ENCODE measurements around the gene RAB11FIP3. TPM values are rescaled to one million over a fixed set of nuclear protein-coding genes. Genes with fewer than 3 reads are reported as not detected.

RAB11FIP3 gene
- total RNA-seq, 2 experiments from 2014 or later: 18.7 to 20.4 TPM

- ATAC-seq: no peak
- intact Hi-C loops (cut with micrococcal nuclease): no loop called here
- ChIA-PET CTCF (interaction anchor here (1.6 to 2.5 kb wide), 2 partner anchors 23 to 32 kb away, joined by 7 to 11 read pairs; partner anchors contain the start of gene DECR2), POLR2A (interaction anchor here (0.9 kb wide), 2 partner anchors 21 to 23 kb away, joined by 3 read pairs; no protein-coding TSS in a partner anchor)
- TF ChIP-seq, protein P1, sequence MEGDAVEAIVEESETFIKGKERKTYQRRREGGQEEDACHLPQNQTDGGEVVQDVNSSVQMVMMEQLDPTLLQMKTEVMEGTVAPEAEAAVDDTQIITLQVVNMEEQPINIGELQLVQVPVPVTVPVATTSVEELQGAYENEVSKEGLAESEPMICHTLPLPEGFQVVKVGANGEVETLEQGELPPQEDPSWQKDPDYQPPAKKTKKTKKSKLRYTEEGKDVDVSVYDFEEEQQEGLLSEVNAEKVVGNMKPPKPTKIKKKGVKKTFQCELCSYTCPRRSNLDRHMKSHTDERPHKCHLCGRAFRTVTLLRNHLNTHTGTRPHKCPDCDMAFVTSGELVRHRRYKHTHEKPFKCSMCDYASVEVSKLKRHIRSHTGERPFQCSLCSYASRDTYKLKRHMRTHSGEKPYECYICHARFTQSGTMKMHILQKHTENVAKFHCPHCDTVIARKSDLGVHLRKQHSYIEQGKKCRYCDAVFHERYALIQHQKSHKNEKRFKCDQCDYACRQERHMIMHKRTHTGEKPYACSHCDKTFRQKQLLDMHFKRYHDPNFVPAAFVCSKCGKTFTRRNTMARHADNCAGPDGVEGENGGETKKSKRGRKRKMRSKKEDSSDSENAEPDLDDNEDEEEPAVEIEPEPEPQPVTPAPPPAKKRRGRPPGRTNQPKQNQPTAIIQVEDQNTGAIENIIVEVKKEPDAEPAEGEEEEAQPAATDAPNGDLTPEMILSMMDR (IDR thresholded peaks at IDR 0.05): no peak
- H3K27ac Mint-ChIP-seq: no peak overlapping the region
- no peaks in the 10 kb centered on the region for H3K27me3 Mint-ChIP-seq
- H3K36me3 Mint-ChIP-seq (ENCODE audit: low read depth): peaks cover 6% of the 10 kb centered on the region
- peak overlapping the region; percentile 79 for H3K4me3 Mint-ChIP-seq
- DNase-seq: no peak
- H3K9me3 Mint-ChIP-seq: no peaks in the 10 kb centered on the region
- peaks cover 27% of the 10 kb centered on the region for H3K4me1 Mint-ChIP-seq (ENCODE audit: low read depth)
Measured at GRCh38 chr16:424033-424622, 1.3 kb upstream of the RAB11FIP3 start.

DNA sequence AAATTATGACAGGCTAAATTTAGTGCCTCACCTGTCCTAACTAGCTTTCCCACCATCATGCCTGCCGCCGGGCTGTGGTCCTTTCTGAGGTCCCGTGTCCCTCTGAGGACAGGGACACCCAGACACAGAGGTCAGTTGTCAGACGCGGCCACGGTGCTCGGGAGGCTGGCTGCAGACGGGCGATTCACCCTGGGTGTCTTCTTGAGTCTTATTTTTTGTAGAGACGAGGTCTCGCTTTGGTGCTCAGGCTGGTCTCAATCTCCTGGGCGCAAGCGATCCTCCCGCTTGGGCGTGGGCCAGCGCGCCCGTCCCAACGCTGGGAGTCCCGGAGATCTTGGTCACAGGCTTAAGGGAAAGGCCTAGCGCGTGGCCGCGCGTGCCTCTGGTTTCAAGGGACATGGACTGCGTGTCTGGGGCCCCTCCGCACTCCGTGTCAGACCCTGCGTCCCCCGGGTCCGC, 797 bp upstream of the RAB11FIP3 start:
- CTCF ChIA-PET: interaction anchor here (1.6 to 2.5 kb wide), 2 partner anchors 24 to 33 kb away, joined by 7 to 11 read pairs; partner anchors contain the start of gene DECR2
- no peak for ATAC-seq
- H3K9me3 Mint-ChIP-seq: no peaks in the 10 kb centered on the region
- no peaks in the 10 kb centered on the region for H3K27me3 Mint-ChIP-seq
- peak overlapping the region; percentile 79 for H3K4me3 Mint-ChIP-seq
- peaks cover 6% of the 10 kb centered on the region for H3K36me3 Mint-ChIP-seq (ENCODE audit: low read depth)
- intact Hi-C loops (cut with micrococcal nuclease): no loop called here
- H3K27ac Mint-ChIP-seq: no peak overlapping the region
- TF ChIP-seq, protein P1 (IDR thresholded peaks at IDR 0.05): no peak
- POLR2A ChIA-PET: interaction anchor here (0.8 to 1.0 kb wide), 4 partner anchors 23 to 164 kb away, joined by 3 to 6 read pairs (median 4); partner anchors contain the start of gene DECR2
- H3K4me1 Mint-ChIP-seq (ENCODE audit: low read depth): peaks cover 27% of the 10 kb centered on the region
- DNase-seq: no peak

DNA sequence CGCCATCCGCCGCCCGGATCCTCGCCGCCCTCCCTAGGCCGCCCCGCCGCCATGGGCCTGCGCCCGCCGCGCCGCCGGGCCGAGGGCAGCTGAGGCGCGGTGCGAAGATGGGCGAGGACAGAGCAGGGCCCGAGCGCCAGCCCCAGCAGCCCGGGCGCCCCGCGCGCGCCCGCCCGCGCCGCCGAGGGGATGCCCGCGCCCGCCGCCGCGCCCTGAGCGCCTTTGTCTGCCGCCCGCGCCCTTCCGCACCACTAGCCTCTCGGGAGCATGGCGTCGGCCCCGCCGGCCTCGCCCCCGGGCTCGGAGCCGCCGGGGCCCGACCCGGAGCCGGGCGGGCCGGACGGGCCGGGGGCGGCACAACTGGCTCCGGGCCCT, 278 bp downstream of the RAB11FIP3 start:
- peaks cover 6% of the 10 kb centered on the region for H3K36me3 Mint-ChIP-seq (ENCODE audit: low read depth)
- peak; percentile 65 for ATAC-seq
- peak overlapping the region; percentile 79 for H3K4me3 Mint-ChIP-seq
- POLR2A ChIA-PET: interaction anchor here (0.9 to 1.6 kb wide), 7 partner anchors 10 to 210 kb away, joined by 3 to 6 read pairs (median 3); partner anchors contain the start of gene METTL26
- intact Hi-C loops (cut with micrococcal nuclease): no loop called here
- no peak overlapping the region for H3K27ac Mint-ChIP-seq
- no peaks in the 10 kb centered on the region for H3K27me3 Mint-ChIP-seq
- DNase-seq: no peak
- no peaks in the 10 kb centered on the region for H3K9me3 Mint-ChIP-seq
- peaks cover 27% of the 10 kb centered on the region for H3K4me1 Mint-ChIP-seq (ENCODE audit: low read depth)
- TF ChIP-seq, protein P1 (IDR thresholded peaks at IDR 0.05): no peak
- CTCF ChIA-PET: interaction anchor here (0.6 to 2.5 kb wide), 2 partner anchors 25 to 436 kb away, joined by 3 to 11 read pairs; partner anchors contain the start of gene DECR2

GRCh38 chr16:426115-426905, 861 bp downstream of the RAB11FIP3 start:
- CTCF ChIA-PET: interaction anchor here (0.6 to 2.5 kb wide), 2 partner anchors 25 to 435 kb away, joined by 3 to 11 read pairs; partner anchors contain the start of gene DECR2
- intact Hi-C loops (cut with micrococcal nuclease): no loop called here
- POLR2A ChIA-PET: interaction anchor here (0.9 to 1.6 kb wide), 5 partner anchors 11 to 209 kb away, joined by 3 to 6 read pairs (median 3); partner anchors contain the start of gene METTL26

More at GRCh38 chr16:426115-426905, 861 bp downstream of the RAB11FIP3 start:
- no peaks in the 10 kb centered on the region for H3K9me3 Mint-ChIP-seq
- TF ChIP-seq, protein P1 (IDR thresholded peaks at IDR 0.05): no peak
- peak overlapping the region; percentile 62 for H3K4me3 Mint-ChIP-seq
- H3K27me3 Mint-ChIP-seq: no peaks in the 10 kb centered on the region
- DNase-seq: peak; percentile 13
- peaks cover 6% of the 10 kb centered on the region for H3K36me3 Mint-ChIP-seq (ENCODE audit: low read depth)
- H3K4me1 Mint-ChIP-seq (ENCODE audit: low read depth): peaks cover 27% of the 10 kb centered on the region
- ATAC-seq: no peak
- no peak overlapping the region for H3K27ac Mint-ChIP-seq

Data from activated CD8-positive, alpha-beta T cell treated with anti-CD3 and anti-CD28 coated beads for 36 hours (primary cell).